A673 (cell line): ENCODE data around the gene SP8. TPM values are rescaled to one million over a fixed set of nuclear protein-coding genes. Genes with fewer than 3 reads are reported as not detected.

Experiments used
- BruUV-seq: library from RNA; stranded (reverse); fragments of 400-500 nt; replicated peaks from 2 replicates; lab custom pipeline; 2021; lab: Mats Ljungman, UMichigan
- CTCF ChIA-PET: fragments of 300-600 bp; sonication (Branson Sonifier 250); formaldehyde crosslinking; loops from one replicate; lab custom pipeline; 2022; ENCODE audit warnings: antibody characterized with exemption; lab: Charles Lee
- POLR2A ChIA-PET: fragments of 300-600 bp; sonication (Branson Sonifier 250); formaldehyde crosslinking; loops from one replicate; lab custom pipeline; 2022; ENCODE audit warnings: antibody characterized with exemption; ENCODE audit not compliant: low non-redundant PET; lab: Charles Lee
- DNase-seq: peaks from one replicate; pipeline ENCODE4 v3.0.0-alpha.2; 2015; ENCODE audit warnings: low spot score
- H3K27ac ChIP-seq: fragments of 200-600 bp; sonication (generic); 2 replicates; pipeline ENCODE4 v1.5.1; 2016; ENCODE audit warnings: mixed run types, low read depth, mild to moderate bottlenecking, mixed read lengths, antibody characterized with exemption, low read length; ENCODE audit not compliant: poor library complexity, severe bottlenecking
- H3K27me3 ChIP-seq: fragments of 200-600 bp; sonication (generic); replicated peaks from 2 replicates; pipeline ENCODE4 v1.6.1; 2017; ENCODE audit warnings: mixed run types, low read depth, mild to moderate bottlenecking, mixed read lengths, antibody characterized with exemption, low read length; ENCODE audit not compliant: insufficient read depth, poor library complexity
- H3K36me3 ChIP-seq: fragments of 200-600 bp; sonication (generic); 2 replicates; pipeline ENCODE4 v1.6.1; 2016; ENCODE audit warnings: mixed run types, mild to moderate bottlenecking, mixed read lengths, antibody characterized with exemption, low read length; ENCODE audit not compliant: insufficient read depth, poor library complexity, severe bottlenecking
- H3K4me1 ChIP-seq: fragments of 200-600 bp; sonication (generic); 2 replicates; pipeline ENCODE4 v1.6.1; 2017; ENCODE audit warnings: mixed run types, mild to moderate bottlenecking, mixed read lengths, antibody characterized with exemption, low read length; ENCODE audit not compliant: insufficient read depth, poor library complexity, severe bottlenecking
- H3K4me3 ChIP-seq: fragments of 200-600 bp; sonication (generic); 2 replicates; pipeline ENCODE4 v1.5.1; 2016; ENCODE audit warnings: low read depth, mixed run types, mild to moderate bottlenecking, mixed read lengths, low read length; ENCODE audit not compliant: poor library complexity, severe bottlenecking
- H3K9me3 ChIP-seq: fragments of 200-600 bp; sonication (generic); 2 replicates; pipeline ENCODE4 v1.6.1; 2016; ENCODE audit warnings: mixed run types, low read depth, mild to moderate bottlenecking, mixed read lengths, antibody characterized with exemption, low read length; ENCODE audit not compliant: poor library complexity, severe bottlenecking
- CTCF ChIP-seq: fragments of 300-800, 200-600 bp; sonication (generic); conservative IDR thresholded peaks from 2 replicates; pipeline ENCODE4 v1.5.1; 2017; ENCODE audit warnings: low read depth, mild to moderate bottlenecking, antibody characterized with exemption, low read length, moderate library complexity, mixed read lengths
- EZH2 ChIP-seq: fragments of 200-600 bp; sonication (generic); IDR thresholded peaks from 2 replicates; pipeline ENCODE4 v1.6.1; 2017; ENCODE audit warnings: borderline replicate concordance, low read depth, mild to moderate bottlenecking, mixed read lengths, antibody characterized with exemption, low read length; ENCODE audit not compliant: poor library complexity, severe bottlenecking
- intact Hi-C: fragments of 100-400 bp; cut with micrococcal nuclease; formaldehyde crosslinking; loops from one replicate; pipeline ENCODE4 v1.10.0; 2022; ENCODE audit not compliant: unreplicated experiment
- total RNA-seq: library from RNA; stranded (reverse); gene quantifications from 2 replicates; pipeline ENCODE4 v1.2.3, GENCODE V29; 2021

The SP8 gene
- total RNA-seq, 1 experiment from 2014 or later = not detected

- DNase-seq = no peak
- BruUV-seq = no TSS peak
- no peaks in the 10 kb centered on the region for H3K9me3 ChIP-seq
- TF ChIP-seq CTCF (no peak), EZH2 (no peak)
- H3K27ac ChIP-seq = no peak overlapping the region
- ChIA-PET CTCF (no interaction called here), POLR2A (no interaction called here)
- H3K4me1 ChIP-seq = no peaks in the 10 kb centered on the region
- intact Hi-C loops = no loop called here
- H3K27me3 ChIP-seq = peaks cover 23% of the 10 kb centered on the region
- H3K36me3 ChIP-seq = no peaks in the 10 kb centered on the region
- no peak overlapping the region for H3K4me3 ChIP-seq
Measured at GRCh38 chr7:20741801-20742200, 44.9 kb downstream of the SP8 start.

- BruUV-seq = no TSS peak
- intact Hi-C loops = no loop called here
- no peaks in the 10 kb centered on the region for H3K4me1 ChIP-seq
- CTCF ChIA-PET = no interaction called here
- POLR2A ChIA-PET = no interaction called here
- TF ChIP-seq CTCF (no peak), EZH2 (no peak)
- no peak overlapping the region for H3K4me3 ChIP-seq
- peaks cover 33% of the 10 kb centered on the region for H3K27me3 ChIP-seq
- H3K27ac ChIP-seq = no peak overlapping the region
- H3K36me3 ChIP-seq = no peaks in the 10 kb centered on the region
- no peaks in the 10 kb centered on the region for H3K9me3 ChIP-seq
- DNase-seq = no peak
Measured at GRCh38 chr7:20738518-20739481, 47.9 kb downstream of the SP8 start.

GRCh38 chr7:20737840-20738448 lies 48.7 kb downstream of the SP8 start:
- CTCF ChIA-PET = no interaction called here
- POLR2A ChIA-PET = no interaction called here
- H3K27ac ChIP-seq = no peak overlapping the region
- intact Hi-C loops = no loop called here
- DNase-seq = no peak
- H3K9me3 ChIP-seq = no peaks in the 10 kb centered on the region
- no peak for TF ChIP-seq EZH2
- TF ChIP-seq CTCF = no peak
- peaks cover 27% of the 10 kb centered on the region for H3K27me3 ChIP-seq
- H3K36me3 ChIP-seq = no peaks in the 10 kb centered on the region
- H3K4me1 ChIP-seq = no peaks in the 10 kb centered on the region
- no peak overlapping the region for H3K4me3 ChIP-seq
- BruUV-seq = no TSS peak
